Esophagus squamous epithelium (tissue), 5 donors: ENCODE results near the gene NCOA1. TPM values are rescaled to one million over a fixed set of nuclear protein-coding genes. Genes with fewer than 3 reads are reported as not detected.

Experiments used
- DNase-seq: peaks from one replicate; lab custom pipeline; 2025; lab: John Stamatoyannopoulos, UW
- H3K27ac ChIP-seq, 4 donors: fragments of 200-600 bp; sonication (generic); one replicate each; pipeline ENCODE4 v1.5.1; 2016 to 2019; ENCODE audit warnings: mild to moderate bottlenecking in 1 of 4
- H3K27me3 ChIP-seq, 4 donors: fragments of 200-600 bp; sonication (generic); 1 replicate in 3 of 4; 2 replicates in 1 of 4; pipeline versions ENCODE4 v1.5.1 to v1.6.0; 2017 to 2021; ENCODE audit warnings: antibody characterized with exemption in 1 of 4
- H3K36me3 ChIP-seq, 3 donors: fragments of 200-600 bp; sonication (generic); one replicate each; pipeline ENCODE4 v1.5.1; 2016 to 2019
- H3K4me1 ChIP-seq, 3 donors: fragments of 200-600 bp; sonication (generic); one replicate each; pipeline ENCODE4 v1.5.1; 2017 to 2019
- H3K4me3 ChIP-seq, 4 donors: fragments of 200-600 bp; sonication (generic); 1 replicate in 3 of 4; 2 replicates in 1 of 4; pipeline ENCODE4 v1.5.1; 2016 to 2019; ENCODE audit warnings: mild to moderate bottlenecking in 2 of 4, moderate library complexity in 1 of 4
- H3K9me3 ChIP-seq, 3 donors: fragments of 200-600 bp; sonication (generic); one replicate each; pipeline ENCODE4 v1.5.1; 2016 to 2019
- CTCF ChIP-seq, 6 experiments: fragments of 450-650 bp in 4 of 6; fragments of 200-600 bp in 2 of 6; sonication (generic) in 2 of 6; IDR thresholded peaks; one replicate each; pipeline ENCODE4 v1.5.1; 2016 to 2019; ENCODE audit warnings: antibody characterized with exemption in 6 of 6, mild to moderate bottlenecking in 4 of 6, moderate library complexity in 4 of 6
- POLR2A ChIP-seq, 4 donors: fragments of 450-650 bp; IDR thresholded peaks; one replicate each; pipeline ENCODE4 v1.6.1; 2017; ENCODE audit warnings: antibody characterized with exemption in 4 of 4, mild to moderate bottlenecking in 4 of 4, moderate library complexity in 3 of 4
- WGBS, 2 donors: methylation state at CpG; one replicate each; pipeline ENCODE4 v1.1.5; 2018; 5-methylcytosine and 5-hydroxymethylcytosine counted together
- intact Hi-C: fragments of 100-400 bp; cut with DNase I; formaldehyde crosslinking; loops from one replicate; pipeline ENCODE4 v1.15.0; 2022
- total RNA-seq, 4 donors: library from RNA; depleted of rRNA; stranded (reverse); fragments of >200 nt; gene quantifications; one replicate each; pipeline ENCODE4 v1.1.0, GENCODE V29; 2016
- donor health status: DM: yes; HTN: yes; CAD: no.

Gene NCOA1
- total RNA-seq, 4 donors from 2014 or later: 21.3 to 45.4 (median 32.9) TPM

- intact Hi-C loops: no loop called here
- no peaks in the 10 kb centered on the region for H3K27me3 ChIP-seq
- no peak overlapping the region for H3K27ac ChIP-seq
- 84 to 93% methylated on average over 3 of the region's 3 CpGs for WGBS, 2 donors
- peaks cover 0 to 14% (median 0%) of the 10 kb centered on the region in 3 donors for H3K9me3 ChIP-seq
- no peak overlapping the region for H3K4me3 ChIP-seq
- no peak for DNase-seq
- H3K36me3 ChIP-seq: no peaks in the 10 kb centered on the region
- TF ChIP-seq CTCF (IDR thresholded peaks at IDR 0.05): no peak
- TF ChIP-seq POLR2A (IDR thresholded peaks at IDR 0.05): no peak
- H3K4me1 ChIP-seq: peaks cover 0 to 22% (median 12%) of the 10 kb centered on the region in 3 donors
Measured at GRCh38 chr2:24611631-24612030, 120.6 kb downstream of the NCOA1 start.

GRCh38 chr2:24613154-24613814 lies 122.2 kb downstream of the NCOA1 start:
- DNase-seq: no peak
- peaks cover 0 to 14% (median 0%) of the 10 kb centered on the region in 3 donors for H3K9me3 ChIP-seq
- TF ChIP-seq POLR2A (IDR thresholded peaks at IDR 0.05) (no peak), CTCF (IDR thresholded peaks at IDR 0.05) (peak in 2 of 6 experiments; percentile 7 to 45)
- intact Hi-C loops: no loop called here
- 73 to 78% methylated on average over 3 to 4 of the region's 6 CpGs for WGBS, 2 donors
- H3K36me3 ChIP-seq: no peaks in the 10 kb centered on the region
- no peak overlapping the region for H3K4me3 ChIP-seq
- peaks cover 0 to 27% (median 12%) of the 10 kb centered on the region in 3 donors for H3K4me1 ChIP-seq
- no peaks in the 10 kb centered on the region for H3K27me3 ChIP-seq
- peak overlapping the region in 1 of 4 donors; percentile 21 for H3K27ac ChIP-seq

GRCh38 chr2:24616616-24617015 lies 125.6 kb downstream of the NCOA1 start:
- no peak for DNase-seq
- intact Hi-C loops: no loop called here
- Histone ChIP-seq H3K9me3 (peaks cover 0 to 13% (median 0%) of the 10 kb centered on the region in 3 donors), H3K27ac (no peak overlapping the region), H3K27me3 (no peaks in the 10 kb centered on the region), H3K4me3 (no peak overlapping the region), H3K4me1 (peaks cover 0 to 33% (median 14%) of the 10 kb centered on the region in 3 donors), H3K36me3 (no peaks in the 10 kb centered on the region)
- no peak for TF ChIP-seq CTCF (IDR thresholded peaks at IDR 0.05)
- no peak for TF ChIP-seq POLR2A (IDR thresholded peaks at IDR 0.05)
- 55 to 58% methylated on average over 2 of the region's 2 CpGs for WGBS, 2 donors

- intact Hi-C loops: no loop called here
- H3K4me1 ChIP-seq: peaks cover 0 to 41% (median 16%) of the 10 kb centered on the region in 3 donors
- H3K36me3 ChIP-seq: no peaks in the 10 kb centered on the region
- H3K27me3 ChIP-seq: no peaks in the 10 kb centered on the region
- TF ChIP-seq POLR2A (IDR thresholded peaks at IDR 0.05) (no peak), CTCF (IDR thresholded peaks at IDR 0.05) (no peak)
- 82 to 83% methylated on average over 2 of the region's 2 CpGs for WGBS, 2 donors
- no peak overlapping the region for H3K4me3 ChIP-seq
- peaks cover 0 to 5% (median 0%) of the 10 kb centered on the region in 3 donors for H3K9me3 ChIP-seq
- H3K27ac ChIP-seq: no peak overlapping the region
- DNase-seq: no peak
Measured at GRCh38 chr2:24617424-24617823, 126.4 kb downstream of the NCOA1 start.

- no peaks in the 10 kb centered on the region for H3K9me3 ChIP-seq
- H3K4me1 ChIP-seq: peaks cover 0 to 40% (median 16%) of the 10 kb centered on the region in 3 donors
- no peaks in the 10 kb centered on the region for H3K27me3 ChIP-seq
- no peaks in the 10 kb centered on the region for H3K36me3 ChIP-seq
- H3K4me3 ChIP-seq: no peak overlapping the region
- H3K27ac ChIP-seq: no peak overlapping the region
- intact Hi-C loops: no loop called here
- WGBS, 2 donors: 67 to 75% methylated on average over 1 of the region's 1 CpG
- TF ChIP-seq POLR2A (IDR thresholded peaks at IDR 0.05): no peak
- no peak for DNase-seq
Measured at GRCh38 chr2:24618144-24618543, 127.1 kb downstream of the NCOA1 start.
